ENCODE measurements around the gene PDZD2.

DNA sequence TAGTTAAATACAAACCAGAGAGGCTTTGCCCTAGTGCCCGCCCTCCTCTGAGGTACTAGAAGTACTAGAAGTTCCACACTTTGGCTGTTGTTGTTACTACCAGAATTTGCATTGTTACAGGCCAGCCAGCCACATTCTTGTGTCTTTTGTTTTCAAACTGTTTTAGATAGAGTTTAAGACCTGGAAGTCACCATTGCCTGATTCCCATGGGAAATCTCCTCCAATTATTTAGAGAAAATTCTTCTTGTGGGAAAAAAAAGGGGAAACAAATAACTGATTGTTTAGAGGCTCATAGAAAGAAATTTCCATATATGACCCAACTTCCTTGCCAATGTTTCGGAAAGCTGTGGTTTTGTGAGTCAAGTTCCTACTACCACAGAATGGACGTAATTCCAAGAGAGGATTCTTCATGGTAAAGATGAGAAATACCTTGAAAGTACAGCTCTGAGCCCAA is 282.9 kb downstream of the PDZD2 start:
- TF ChIP-seq, protein P1, sequence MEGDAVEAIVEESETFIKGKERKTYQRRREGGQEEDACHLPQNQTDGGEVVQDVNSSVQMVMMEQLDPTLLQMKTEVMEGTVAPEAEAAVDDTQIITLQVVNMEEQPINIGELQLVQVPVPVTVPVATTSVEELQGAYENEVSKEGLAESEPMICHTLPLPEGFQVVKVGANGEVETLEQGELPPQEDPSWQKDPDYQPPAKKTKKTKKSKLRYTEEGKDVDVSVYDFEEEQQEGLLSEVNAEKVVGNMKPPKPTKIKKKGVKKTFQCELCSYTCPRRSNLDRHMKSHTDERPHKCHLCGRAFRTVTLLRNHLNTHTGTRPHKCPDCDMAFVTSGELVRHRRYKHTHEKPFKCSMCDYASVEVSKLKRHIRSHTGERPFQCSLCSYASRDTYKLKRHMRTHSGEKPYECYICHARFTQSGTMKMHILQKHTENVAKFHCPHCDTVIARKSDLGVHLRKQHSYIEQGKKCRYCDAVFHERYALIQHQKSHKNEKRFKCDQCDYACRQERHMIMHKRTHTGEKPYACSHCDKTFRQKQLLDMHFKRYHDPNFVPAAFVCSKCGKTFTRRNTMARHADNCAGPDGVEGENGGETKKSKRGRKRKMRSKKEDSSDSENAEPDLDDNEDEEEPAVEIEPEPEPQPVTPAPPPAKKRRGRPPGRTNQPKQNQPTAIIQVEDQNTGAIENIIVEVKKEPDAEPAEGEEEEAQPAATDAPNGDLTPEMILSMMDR (IDR thresholded peaks at IDR 0.05), result no peak
- TF ChIP-seq POLR2A (IDR thresholded peaks at IDR 0.05), result no peak

Measured in vagina (tissue), 2 donors.